Measurements from ENCODE around the gene ZBTB25.

DNA sequence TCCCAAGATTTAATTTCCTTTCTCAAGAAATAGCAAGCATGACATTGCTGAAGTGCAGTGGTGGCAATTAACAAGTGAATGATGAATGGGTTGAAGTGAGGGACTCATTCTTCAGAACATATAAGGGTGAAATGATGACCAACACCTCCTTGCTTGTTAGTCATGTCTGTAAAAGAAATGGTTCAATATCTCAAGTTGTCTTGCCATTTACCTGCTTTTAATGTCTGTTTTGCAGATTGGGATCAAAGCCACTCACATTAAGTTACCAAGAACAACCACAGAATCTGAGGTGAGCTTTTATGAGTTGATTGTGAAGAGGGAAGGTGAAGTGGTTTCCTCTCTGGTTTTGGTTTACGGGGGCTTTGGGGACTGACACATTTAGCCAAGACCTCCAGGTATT, 91.4 kb downstream of the ZBTB25 start:
- TF ChIP-seq, protein P1, sequence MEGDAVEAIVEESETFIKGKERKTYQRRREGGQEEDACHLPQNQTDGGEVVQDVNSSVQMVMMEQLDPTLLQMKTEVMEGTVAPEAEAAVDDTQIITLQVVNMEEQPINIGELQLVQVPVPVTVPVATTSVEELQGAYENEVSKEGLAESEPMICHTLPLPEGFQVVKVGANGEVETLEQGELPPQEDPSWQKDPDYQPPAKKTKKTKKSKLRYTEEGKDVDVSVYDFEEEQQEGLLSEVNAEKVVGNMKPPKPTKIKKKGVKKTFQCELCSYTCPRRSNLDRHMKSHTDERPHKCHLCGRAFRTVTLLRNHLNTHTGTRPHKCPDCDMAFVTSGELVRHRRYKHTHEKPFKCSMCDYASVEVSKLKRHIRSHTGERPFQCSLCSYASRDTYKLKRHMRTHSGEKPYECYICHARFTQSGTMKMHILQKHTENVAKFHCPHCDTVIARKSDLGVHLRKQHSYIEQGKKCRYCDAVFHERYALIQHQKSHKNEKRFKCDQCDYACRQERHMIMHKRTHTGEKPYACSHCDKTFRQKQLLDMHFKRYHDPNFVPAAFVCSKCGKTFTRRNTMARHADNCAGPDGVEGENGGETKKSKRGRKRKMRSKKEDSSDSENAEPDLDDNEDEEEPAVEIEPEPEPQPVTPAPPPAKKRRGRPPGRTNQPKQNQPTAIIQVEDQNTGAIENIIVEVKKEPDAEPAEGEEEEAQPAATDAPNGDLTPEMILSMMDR (optimal IDR thresholded peaks at IDR 0.05 in 1 of 3, IDR thresholded peaks at IDR 0.05 in 1 of 3, conservative IDR thresholded peaks at IDR 0.05 in 1 of 3; ENCODE audit: extremely low read depth in 1 of 3, insufficient read depth in 2 of 3, low read length in 3 of 3) = no peak
- TF ChIP-seq EZH2 (IDR thresholded peaks at IDR 0.05; ENCODE audit: low read length) = no peak
